Cerebellar cortex (tissue), 1 donor: ENCODE results near the gene CNTN5.

Experiments used
- DNase-seq: peaks from one replicate; pipeline ENCODE4 v3.0.0-alpha.2; 2015; ENCODE audit warnings: low spot score

CNTN5 gene

GRCh38 chr11:100094121-100094865, 1073.5 kb downstream of the CNTN5 start:
- DNase-seq = no peak

- no peak for DNase-seq
These were observed 1075.1 kb downstream of the CNTN5 start for GRCh38 chr11:100095809-100096208.

GRCh38 chr11:100098560-100098959, 1077.8 kb downstream of the CNTN5 start:
- no peak for DNase-seq

DNA sequence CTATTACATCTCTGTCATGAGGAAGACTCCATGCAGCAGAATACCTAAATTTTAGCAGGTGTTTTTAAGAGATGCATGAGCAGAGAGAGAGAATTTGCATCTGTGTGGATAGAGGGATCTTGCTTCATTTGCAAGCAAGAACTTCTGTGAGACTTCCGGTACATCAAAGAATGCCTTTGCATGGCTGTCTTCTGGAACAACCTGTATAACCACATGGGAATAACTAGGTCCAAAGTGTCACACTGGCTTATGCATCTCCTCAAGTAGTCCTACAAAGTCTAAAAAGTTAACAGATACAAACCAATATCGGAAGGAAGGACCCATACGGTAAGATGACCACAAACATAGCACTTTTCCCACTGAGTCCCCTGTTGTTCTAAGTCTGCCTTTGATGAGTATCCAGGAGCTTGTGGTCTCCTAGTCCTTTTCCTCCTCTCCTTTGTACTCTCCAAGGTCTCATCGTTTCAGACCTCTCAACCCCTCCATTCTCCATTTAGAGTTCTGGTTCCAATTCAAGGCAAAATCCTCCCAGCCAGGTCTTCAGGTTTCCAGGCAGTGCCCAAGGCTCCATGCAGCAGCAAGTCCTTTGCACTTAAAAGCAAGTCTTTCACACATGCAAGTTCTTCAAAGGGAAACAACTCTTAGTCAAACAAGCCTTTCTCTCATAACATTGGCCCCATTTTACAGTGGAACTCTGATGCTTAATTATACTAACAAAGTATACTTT, 1084.7 kb downstream of the CNTN5 start:
- DNase-seq = no peak

- DNase-seq = no peak
These were observed 1085.2 kb downstream of the CNTN5 start for GRCh38 chr11:100105982-100106358.

DNA sequence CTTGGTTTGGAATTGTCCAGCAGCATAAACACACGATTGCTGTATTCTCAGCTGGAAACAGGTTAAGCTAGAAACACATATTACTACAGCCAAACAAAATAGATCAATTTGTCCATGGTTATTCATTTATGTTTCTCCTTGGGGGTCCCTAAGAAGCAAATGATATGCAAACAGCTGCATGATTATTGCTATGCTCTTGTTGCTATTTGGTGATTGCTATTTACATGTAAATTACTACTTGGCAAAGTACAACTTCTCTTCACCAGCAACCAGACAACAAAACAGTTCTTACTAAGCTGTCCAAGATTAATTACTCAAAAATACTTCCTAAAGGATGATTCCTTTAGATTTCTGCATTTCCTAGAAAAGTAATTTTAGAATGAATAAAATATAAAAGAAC, 1098.4 kb downstream of the CNTN5 start:
- DNase-seq = no peak

- DNase-seq = no peak
These were observed 1112.4 kb downstream of the CNTN5 start for GRCh38 chr11:100133114-100133513.

DNA sequence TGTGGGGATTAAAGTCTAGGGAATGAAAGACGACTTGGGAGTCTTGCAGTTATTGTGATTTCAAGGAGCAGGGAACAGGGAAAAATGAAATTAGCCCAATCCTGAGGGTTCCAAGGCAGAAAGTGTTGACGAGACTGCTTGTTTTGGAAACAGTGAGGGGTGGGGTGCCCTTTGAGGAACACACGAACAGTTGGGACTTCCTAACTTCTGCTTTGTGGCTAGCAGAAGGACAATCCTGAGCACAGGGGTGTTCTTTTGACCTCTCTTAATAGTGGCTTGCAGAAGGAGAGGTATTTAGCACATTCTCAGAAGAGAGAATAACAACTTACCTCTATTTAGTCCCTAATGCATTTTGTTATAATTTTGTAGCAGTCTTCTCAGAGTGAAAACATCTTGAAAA, 1120.5 kb downstream of the CNTN5 start:
- no peak for DNase-seq

- no peak for DNase-seq
These were observed 1131.2 kb downstream of the CNTN5 start for GRCh38 chr11:100151944-100152343.

- DNase-seq = no peak
These were observed 1132.0 kb downstream of the CNTN5 start for GRCh38 chr11:100152766-100153165.

- no peak for DNase-seq
These were observed 1142.7 kb downstream of the CNTN5 start for GRCh38 chr11:100163471-100163870.

DNA sequence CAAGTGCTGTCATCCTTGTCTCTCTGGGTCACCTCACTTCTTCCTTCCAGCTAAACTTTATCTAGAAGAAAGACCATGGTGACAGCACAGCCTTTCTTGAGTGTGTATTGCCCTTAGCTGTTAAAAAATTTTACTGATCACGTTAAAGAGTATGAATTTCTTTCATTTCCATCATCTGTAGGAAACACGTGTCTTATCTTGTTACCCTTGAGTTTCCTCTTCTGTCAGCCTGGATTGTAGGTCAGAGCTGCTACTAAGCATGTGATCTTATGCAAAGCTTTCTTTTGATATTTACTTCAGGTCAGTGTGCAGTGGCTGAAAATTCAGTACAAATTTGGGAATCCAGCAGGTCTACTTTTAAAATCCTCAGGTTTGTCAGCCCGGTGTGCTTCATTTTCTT, 1154.1 kb downstream of the CNTN5 start:
- DNase-seq = no peak

GRCh38 chr11:100176456-100176855, 1155.7 kb downstream of the CNTN5 start:
- no peak for DNase-seq

DNA sequence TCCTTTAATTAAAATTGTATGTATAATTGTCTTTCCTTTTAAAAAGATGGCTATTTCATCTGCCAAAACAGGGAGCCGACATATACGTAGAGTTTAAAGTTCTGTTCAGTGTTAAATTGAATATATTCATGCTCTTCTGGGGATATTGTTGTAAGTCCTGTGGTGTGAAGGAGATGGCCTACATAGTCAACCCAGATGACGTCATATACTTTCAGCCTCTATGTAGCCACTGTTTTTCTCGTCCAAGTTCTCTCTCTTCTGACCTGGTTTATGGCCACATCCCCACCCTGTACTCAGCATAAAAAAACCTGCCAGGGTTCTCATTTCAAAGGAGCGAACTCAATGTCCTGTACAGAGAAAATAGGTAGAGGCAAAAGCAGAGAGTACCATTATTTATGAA, 1156.9 kb downstream of the CNTN5 start:
- DNase-seq = no peak

DNA sequence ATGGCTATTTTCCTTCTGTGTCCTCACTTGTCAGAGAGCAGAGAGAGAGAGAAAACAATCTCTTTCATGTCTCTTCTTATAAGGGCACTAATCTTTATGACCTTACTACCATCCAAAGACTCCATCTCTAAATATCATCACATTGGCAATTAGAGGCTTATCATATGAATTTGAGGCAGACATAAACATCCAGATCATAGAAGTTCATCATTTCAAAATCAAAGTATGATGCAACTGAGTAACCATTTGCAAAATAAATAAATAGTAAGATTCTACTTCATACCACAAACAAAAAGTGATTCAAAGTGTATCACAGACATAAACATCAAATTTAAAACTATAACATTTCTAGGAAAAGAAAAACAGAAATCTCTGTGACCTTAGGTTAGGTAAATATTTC, 1161.6 kb downstream of the CNTN5 start:
- DNase-seq = no peak

DNA sequence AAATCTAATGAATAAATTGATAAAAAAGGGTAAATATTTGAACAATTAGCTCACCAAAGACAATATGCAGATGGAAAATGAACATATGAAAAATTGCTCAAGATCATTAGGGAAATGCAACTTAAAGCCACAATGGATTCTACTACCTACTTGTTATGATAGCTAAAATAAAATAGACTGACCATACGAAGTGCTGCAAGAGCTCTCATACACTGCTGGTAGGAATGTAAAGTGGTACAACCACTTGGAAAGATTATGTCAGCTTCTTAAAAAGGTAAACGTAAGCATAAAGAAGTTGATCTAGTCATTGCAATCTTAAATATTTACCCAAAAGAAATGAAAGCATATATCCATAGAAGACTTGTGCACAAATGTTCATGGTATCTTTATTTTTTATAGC, 1162.2 kb downstream of the CNTN5 start:
- DNase-seq = no peak

- DNase-seq = no peak
These were observed 1164.8 kb downstream of the CNTN5 start for GRCh38 chr11:100185588-100185987.

GRCh38 chr11:100188137-100188783, 1167.5 kb downstream of the CNTN5 start:
- no peak for DNase-seq

- DNase-seq = no peak
These were observed 1169.6 kb downstream of the CNTN5 start for GRCh38 chr11:100190395-100190794.

GRCh38 chr11:100192181-100192580, 1171.4 kb downstream of the CNTN5 start:
- DNase-seq = no peak

GRCh38 chr11:100203789-100204188, 1183.0 kb downstream of the CNTN5 start:
- DNase-seq = no peak

GRCh38 chr11:100205926-100206325, 1185.2 kb downstream of the CNTN5 start:
- no peak for DNase-seq

DNA sequence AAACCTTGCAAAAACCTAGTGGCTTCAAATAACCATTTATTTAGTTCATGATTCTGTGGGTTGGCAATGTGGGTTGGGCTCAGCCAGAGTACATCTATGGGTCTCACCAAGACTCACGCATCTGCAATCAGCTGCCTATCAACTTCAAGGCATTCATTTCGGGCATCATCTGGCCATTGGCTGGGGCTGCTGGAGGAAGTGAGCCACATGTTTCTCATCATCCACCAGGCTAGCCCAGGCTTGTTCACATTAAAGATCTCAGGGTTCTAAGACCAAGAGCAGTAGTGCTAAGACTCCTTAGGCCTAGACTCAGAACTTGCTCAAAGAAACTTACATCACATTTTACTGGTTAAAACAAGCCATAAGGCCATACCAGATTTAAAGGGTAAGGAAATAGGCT, 1187.5 kb downstream of the CNTN5 start:
- DNase-seq = no peak
